MM.1S (cell line): Measurements from ENCODE around the gene SSC5D.

Experiments
- DNase-seq: peaks from one replicate; pipeline ENCODE4 v3.0.0-alpha.2; 2015
- H2AFZ ChIP-seq: fragments of 300-600 bp; sonication (generic); 2 replicates; pipeline ENCODE4 v1.6.0; 2016; ENCODE audit warnings: antibody characterized with exemption, low read length
- H3F3A ChIP-seq: fragments of 300-600 bp; sonication (generic); 2 replicates; pipeline ENCODE4 v1.6.1; 2016; ENCODE audit warnings: mild to moderate bottlenecking, antibody characterized with exemption, low read length, moderate library complexity, mixed read lengths; ENCODE audit not compliant: insufficient read depth
- H3K27ac ChIP-seq: fragments of 300-600 bp; sonication (generic); 2 replicates; pipeline ENCODE4 v1.5.1; 2016; ENCODE audit warnings: mild to moderate bottlenecking, low read length
- H3K27me3 ChIP-seq: fragments of 300-600 bp; sonication (generic); replicated peaks from 2 replicates; pipeline ENCODE4 v1.6.0; 2016; ENCODE audit warnings: low read length; ENCODE audit not compliant: insufficient read depth
- H3K36me3 ChIP-seq: fragments of 300-600 bp; sonication (generic); replicated peaks from 2 replicates; pipeline ENCODE4 v1.6.1; 2016; ENCODE audit warnings: mild to moderate bottlenecking, low read length, mixed read lengths; ENCODE audit not compliant: insufficient read depth
- H3K4me1 ChIP-seq: fragments of 300-600 bp; sonication (generic); 2 replicates; pipeline ENCODE4 v1.6.1; 2016; ENCODE audit warnings: low read length, mixed read lengths
- H3K4me2 ChIP-seq: fragments of 300-600 bp; sonication (generic); 2 replicates; pipeline ENCODE4 v1.6.0; 2016; ENCODE audit warnings: low read depth, low read length
- H3K4me3 ChIP-seq: fragments of 300-600 bp; sonication (generic); 2 replicates; pipeline ENCODE4 v1.5.1; 2016; ENCODE audit warnings: low read length, mixed read lengths
- H3K79me2 ChIP-seq: fragments of 300-600 bp; sonication (generic); 2 replicates; pipeline ENCODE4 v1.6.1; 2016; ENCODE audit warnings: mixed run types, low read length, mixed read lengths
- H3K9ac ChIP-seq: fragments of 300-600 bp; sonication (generic); 2 replicates; pipeline ENCODE4 v1.6.1; 2016; ENCODE audit warnings: low read length, mixed read lengths
- H3K9me2 ChIP-seq: fragments of 300-600 bp; sonication (generic); replicated peaks from 2 replicates; pipeline ENCODE4 v1.6.1; 2016; ENCODE audit warnings: mild to moderate bottlenecking, low read length, mixed read lengths; ENCODE audit not compliant: insufficient read depth
- H3K9me3 ChIP-seq: fragments of 300-600 bp; sonication (generic); replicated peaks from 2 replicates; pipeline ENCODE4 v1.6.1; 2016; ENCODE audit warnings: mild to moderate bottlenecking, low read length, mixed read lengths; ENCODE audit not compliant: insufficient read depth
- H4K20me1 ChIP-seq: fragments of 300-600 bp; sonication (generic); 2 replicates; pipeline ENCODE4 v1.6.1; 2016; ENCODE audit warnings: mild to moderate bottlenecking, low read length, moderate library complexity, mixed read lengths; ENCODE audit not compliant: insufficient read depth
- EZH2 ChIP-seq: fragments of 300-600 bp; sonication (generic); optimal IDR thresholded peaks from 2 replicates; pipeline ENCODE3; 2017; ENCODE audit warnings: low read depth, mild to moderate bottlenecking, antibody characterized with exemption, low read length, mixed read lengths
- EZH2phosphoT487 ChIP-seq: fragments of 300-600 bp; sonication (generic); IDR thresholded peaks from 2 replicates; pipeline ENCODE4 v1.6.1; 2018; ENCODE audit warnings: antibody characterized with exemption, low read length
- TF ChIP-seq, protein P1 (sequence below): fragments of 300-600 bp; sonication (generic); IDR thresholded peaks from 2 replicates; pipeline ENCODE4 v1.5.1; 2016; ENCODE audit warnings: antibody characterized with exemption, low read length, mixed read lengths

The SSC5D gene

DNA sequence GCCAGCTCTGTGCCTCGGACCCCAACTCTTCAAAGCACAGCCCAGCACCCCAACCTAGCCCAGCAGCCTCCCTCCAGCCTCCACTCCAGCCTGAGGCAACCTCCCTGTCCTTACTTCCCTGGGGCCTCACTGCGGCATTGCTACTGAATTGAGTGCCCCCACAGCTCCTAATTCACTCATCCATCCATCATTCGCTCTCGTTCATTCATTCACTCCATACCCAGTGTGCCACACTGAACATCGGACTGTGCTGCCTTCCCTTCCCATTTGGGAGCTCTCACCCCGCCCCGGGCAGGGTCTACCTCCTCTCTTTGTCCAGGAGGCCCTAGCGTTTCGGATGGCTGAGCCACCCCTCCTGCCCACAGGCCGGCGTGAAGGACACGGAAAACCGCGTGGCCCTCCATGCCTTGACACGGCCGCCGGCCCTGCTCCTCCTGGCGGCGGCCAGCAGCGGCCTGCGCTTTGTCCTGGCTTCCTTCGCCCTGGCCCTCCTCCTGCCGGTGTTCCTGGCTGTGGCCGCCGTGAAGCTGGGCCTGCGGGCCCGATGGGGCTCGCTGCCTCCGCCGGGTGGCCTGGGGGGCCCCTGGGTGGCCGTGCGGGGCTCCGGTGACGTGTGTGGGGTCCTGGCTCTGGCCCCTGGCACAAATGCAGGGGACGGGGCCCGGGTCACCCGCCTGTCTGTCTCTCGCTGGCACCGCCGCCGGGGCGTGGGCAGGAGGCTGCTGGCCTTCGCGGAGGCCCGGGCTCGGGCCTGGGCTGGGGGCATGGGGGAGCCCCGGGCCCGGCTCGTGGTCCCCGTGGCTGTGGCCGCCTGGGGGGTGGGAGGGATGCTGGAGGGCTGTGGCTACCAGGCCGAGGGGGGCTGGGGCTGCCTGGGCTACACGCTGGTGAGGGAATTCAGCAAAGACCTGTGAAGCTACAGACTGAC, 1.9 kb upstream of the SSC5D start:
- Histone ChIP-seq H3K36me3 (no peaks in the 10 kb centered on the region), H3K9ac (no peak overlapping the region), H3K9me3 (no peaks in the 10 kb centered on the region), H3K4me3 (no peak overlapping the region), H3K9me2 (no peaks in the 10 kb centered on the region), H2AFZ (no peak overlapping the region), H3K27me3 (peaks cover 68% of the 10 kb centered on the region), H3K79me2 (no peaks in the 10 kb centered on the region), H4K20me1 (no peaks in the 10 kb centered on the region), H3K4me1 (no peaks in the 10 kb centered on the region), H3K27ac (no peak overlapping the region), H3F3A (no peaks in the 10 kb centered on the region), H3K4me2 (no peak overlapping the region)
- no peak for TF ChIP-seq EZH2phosphoT487
- TF ChIP-seq, protein P1, sequence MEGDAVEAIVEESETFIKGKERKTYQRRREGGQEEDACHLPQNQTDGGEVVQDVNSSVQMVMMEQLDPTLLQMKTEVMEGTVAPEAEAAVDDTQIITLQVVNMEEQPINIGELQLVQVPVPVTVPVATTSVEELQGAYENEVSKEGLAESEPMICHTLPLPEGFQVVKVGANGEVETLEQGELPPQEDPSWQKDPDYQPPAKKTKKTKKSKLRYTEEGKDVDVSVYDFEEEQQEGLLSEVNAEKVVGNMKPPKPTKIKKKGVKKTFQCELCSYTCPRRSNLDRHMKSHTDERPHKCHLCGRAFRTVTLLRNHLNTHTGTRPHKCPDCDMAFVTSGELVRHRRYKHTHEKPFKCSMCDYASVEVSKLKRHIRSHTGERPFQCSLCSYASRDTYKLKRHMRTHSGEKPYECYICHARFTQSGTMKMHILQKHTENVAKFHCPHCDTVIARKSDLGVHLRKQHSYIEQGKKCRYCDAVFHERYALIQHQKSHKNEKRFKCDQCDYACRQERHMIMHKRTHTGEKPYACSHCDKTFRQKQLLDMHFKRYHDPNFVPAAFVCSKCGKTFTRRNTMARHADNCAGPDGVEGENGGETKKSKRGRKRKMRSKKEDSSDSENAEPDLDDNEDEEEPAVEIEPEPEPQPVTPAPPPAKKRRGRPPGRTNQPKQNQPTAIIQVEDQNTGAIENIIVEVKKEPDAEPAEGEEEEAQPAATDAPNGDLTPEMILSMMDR, result no peak
- TF ChIP-seq EZH2, result no peak
- no peak for DNase-seq

DNA sequence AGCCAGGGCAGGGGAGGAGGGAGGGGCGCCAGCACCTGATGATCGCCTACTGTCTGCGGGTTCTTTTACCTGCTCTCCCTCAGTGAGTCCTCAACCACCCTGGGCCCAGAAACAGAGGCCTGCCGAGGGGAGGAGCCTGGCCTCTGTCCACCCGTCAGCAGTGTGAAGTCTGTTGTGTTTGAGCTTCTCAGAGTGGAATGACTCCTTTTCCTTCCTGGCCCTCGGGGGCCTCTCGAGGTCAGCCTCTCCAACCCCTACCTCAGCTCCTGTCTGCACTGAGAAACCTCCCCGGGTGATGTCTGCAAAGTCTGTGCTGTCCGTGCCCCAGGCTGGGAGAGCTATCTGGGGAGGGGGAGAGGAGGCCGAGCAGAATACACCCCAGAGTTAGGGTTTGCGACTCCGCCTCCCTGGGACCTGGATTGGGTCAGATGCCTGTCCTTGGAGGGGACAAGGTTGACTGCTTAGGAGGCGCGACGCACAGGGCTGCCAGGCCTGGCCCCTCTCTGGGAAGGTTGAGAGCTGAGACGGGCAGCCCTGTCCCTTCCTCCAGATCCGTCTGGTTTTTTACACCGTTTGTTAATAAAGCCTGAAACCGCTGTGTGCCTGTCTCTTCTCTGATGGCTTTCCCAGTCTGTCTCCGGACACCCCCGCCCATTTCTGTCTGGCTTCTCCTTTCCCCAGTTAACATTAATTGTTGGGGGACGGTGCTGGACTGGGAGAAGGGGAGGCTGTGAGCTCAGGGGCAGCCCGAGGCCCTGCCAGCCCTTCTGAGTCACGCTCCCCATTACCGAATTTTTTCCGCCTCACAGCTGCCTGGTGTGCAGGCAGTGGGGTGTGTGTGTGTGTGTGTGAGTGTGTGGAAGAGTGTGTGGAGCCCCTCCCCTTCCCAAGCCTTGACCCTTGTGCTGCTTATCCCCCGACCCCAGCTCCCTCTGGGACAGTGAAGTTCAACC, 989 bp upstream of the SSC5D start:
- TF ChIP-seq, protein P1, result no peak
- TF ChIP-seq EZH2 (no peak), EZH2phosphoT487 (no peak)
- no peak for DNase-seq

DNA sequence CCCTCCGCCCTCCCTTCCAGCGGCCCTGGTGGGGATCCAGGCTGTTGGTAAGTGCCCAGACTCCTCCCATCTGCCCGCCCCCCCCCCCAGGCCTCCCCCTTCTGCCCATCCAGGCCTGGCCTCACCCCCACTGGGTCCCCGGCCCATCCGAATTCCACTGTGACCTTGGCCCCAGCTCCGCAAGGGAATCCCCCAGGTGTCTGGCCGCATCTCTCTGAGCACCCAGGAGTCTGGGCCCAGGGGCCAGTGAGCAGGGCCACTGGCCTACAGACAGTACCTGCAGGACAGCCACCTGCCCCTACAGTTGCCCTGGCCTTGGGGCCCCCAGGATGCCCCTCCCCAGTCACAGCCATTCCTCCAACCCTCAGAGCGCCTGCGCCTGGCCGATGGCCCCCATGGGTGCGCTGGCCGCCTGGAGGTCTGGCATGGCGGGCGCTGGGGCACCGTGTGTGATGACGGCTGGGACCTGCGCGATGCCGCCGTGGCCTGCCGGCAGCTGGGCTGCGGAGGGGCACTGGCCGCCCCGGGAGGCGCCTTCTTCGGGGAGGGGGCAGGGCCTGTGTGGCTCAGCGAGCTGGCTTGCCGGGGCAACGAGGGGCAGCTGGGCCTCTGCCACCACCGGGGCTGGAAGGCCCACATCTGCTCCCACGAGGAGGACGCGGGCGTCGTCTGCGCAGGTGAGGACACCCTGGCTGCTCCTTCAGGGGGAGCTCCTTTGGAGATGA, 912 bp downstream of the SSC5D start:
- Histone ChIP-seq H3K9ac (no peak overlapping the region), H3K36me3 (no peaks in the 10 kb centered on the region), H4K20me1 (no peaks in the 10 kb centered on the region), H3F3A (no peaks in the 10 kb centered on the region), H3K27me3 (peaks cover 94% of the 10 kb centered on the region), H3K79me2 (no peaks in the 10 kb centered on the region), H3K9me3 (no peaks in the 10 kb centered on the region), H2AFZ (no peak overlapping the region), H3K9me2 (no peaks in the 10 kb centered on the region), H3K4me1 (no peaks in the 10 kb centered on the region), H3K27ac (no peak overlapping the region), H3K4me3 (no peak overlapping the region), H3K4me2 (no peak overlapping the region)
- no peak for TF ChIP-seq EZH2
- TF ChIP-seq, protein P1, result no peak
- no peak for TF ChIP-seq EZH2phosphoT487
- no peak for DNase-seq

More for the DNA sequence above, 989 bp upstream of the SSC5D start:
- Histone ChIP-seq H3K36me3 (no peaks in the 10 kb centered on the region), H3K79me2 (no peaks in the 10 kb centered on the region), H3K27ac (no peak overlapping the region), H2AFZ (no peak overlapping the region), H3K9me2 (no peaks in the 10 kb centered on the region), H3K4me3 (no peak overlapping the region), H4K20me1 (no peaks in the 10 kb centered on the region), H3K4me1 (no peaks in the 10 kb centered on the region), H3K9ac (no peak overlapping the region), H3K27me3 (peaks cover 78% of the 10 kb centered on the region), H3K9me3 (no peaks in the 10 kb centered on the region), H3F3A (no peaks in the 10 kb centered on the region), H3K4me2 (no peak overlapping the region)
